NT2/D1 (cell line): ENCODE measurements around the gene DTNB.

Experiments
- YY1 ChIP-seq: IDR thresholded peaks from 2 replicates; pipeline ENCODE4 v1.6.1; 2011; ENCODE audit not compliant: insufficient read length, insufficient read depth
- ZNF274 ChIP-seq: IDR thresholded peaks from 2 replicates; pipeline ENCODE4 v1.6.1; 2011; ENCODE audit warnings: mild to moderate bottlenecking, low read depth, low read length

DNA sequence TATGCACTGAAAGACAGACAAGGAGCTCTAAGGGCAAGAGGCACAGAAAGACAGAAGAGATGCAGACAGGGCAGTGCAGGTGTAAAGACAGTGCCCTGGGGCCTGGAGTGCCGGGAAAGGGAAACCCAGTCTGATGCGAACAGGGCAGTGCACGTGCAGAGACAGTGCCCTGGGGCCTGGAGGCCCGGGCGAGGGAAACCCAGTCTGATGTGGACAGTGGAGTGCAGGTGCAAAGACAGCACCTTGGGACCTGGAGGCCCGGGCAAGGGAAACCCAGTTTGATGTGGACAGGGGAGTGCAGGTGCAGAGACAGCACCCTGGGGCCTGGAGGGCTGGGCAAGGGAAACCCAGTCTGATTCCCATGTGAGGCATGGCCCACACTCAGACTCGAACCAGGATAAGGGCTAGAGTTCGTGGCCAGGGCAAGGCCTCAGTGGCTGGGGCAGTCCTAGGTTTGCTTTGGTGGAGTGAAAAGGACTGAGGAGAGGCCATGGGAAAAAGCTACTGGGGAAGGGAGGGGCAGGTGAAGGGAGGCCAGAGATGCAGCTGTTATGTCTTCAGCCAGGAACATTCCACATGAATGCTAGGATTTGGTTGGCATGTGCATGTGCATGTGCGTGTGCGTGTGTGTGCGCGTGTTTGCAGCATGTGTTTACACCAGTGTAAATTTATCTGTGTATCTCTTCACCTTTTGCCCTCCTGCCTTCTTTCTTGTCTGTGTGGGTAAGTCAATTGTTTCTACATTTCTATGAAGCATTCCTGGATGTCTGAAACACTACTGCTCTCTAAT, 292.6 kb downstream of the DTNB start:
- TF ChIP-seq ZNF274 (no peak), YY1 (no peak)
